Endothelial cell of umbilical vein (primary cell): ENCODE data around the gene STAC3. TPM values are rescaled to one million over a fixed set of nuclear protein-coding genes. Genes with fewer than 3 reads are reported as not detected.

Experiments used
- BruUV-seq: library from RNA; stranded (reverse); fragments of 400-500 nt; replicated peaks from 2 replicates; lab custom pipeline; 2021; lab: Mats Ljungman, UMichigan
- CTCF ChIA-PET: fragments of 300-600, 350-600 bp; sonication (Branson Sonifier 250); formaldehyde crosslinking; loops from one replicate; lab custom pipeline; 2021; ENCODE audit warnings: antibody characterized with exemption, inconsistent platforms; lab: Charles Lee
- POLR2A ChIA-PET: fragments of 300-600, 350-600 bp; sonication (Branson Sonifier 250); formaldehyde crosslinking; loops from one replicate; lab custom pipeline; 2021; ENCODE audit warnings: antibody characterized with exemption, inconsistent platforms; lab: Charles Lee
- DNase-seq: peaks from one replicate; pipeline ENCODE4 v3.0.0-alpha.2; 2011; ENCODE audit warnings: low read depth, low spot score
- FAIRE-seq: peaks from 2 replicates; lab custom pipeline; 2011; peaks lifted over from hg19 to GRCh38; lab: Jason Lieb, UNC
- H2AFZ ChIP-seq: 2 replicates; pipeline ENCODE4 v1.6.0; 2012; ENCODE audit warnings: low read depth, low read length, control low read depth, inconsistent platforms
- H3K27ac ChIP-seq: 2 replicates; pipeline ENCODE4 v1.5.1; 2011; ENCODE audit warnings: low read depth, mild to moderate bottlenecking, control low read depth, low read length, moderate library complexity; ENCODE audit not compliant: insufficient read depth
- H3K27me3 ChIP-seq, 2 experiments: 2 replicates each; pipeline versions ENCODE4 v1.6.0 to v1.6.1; 2011; ENCODE audit warnings: low read length in 2 of 2, mixed read lengths in 1 of 2; ENCODE audit not compliant: control insufficient read depth in 2 of 2, insufficient read depth in 2 of 2
- H3K36me3 ChIP-seq, 2 experiments: 2 replicates in 1 of 2; 3 replicates in 1 of 2; pipeline ENCODE4 v1.5.1; 2011; ENCODE audit warnings: low read length in 2 of 2, mild to moderate bottlenecking in 1 of 2, moderate library complexity in 1 of 2; ENCODE audit not compliant: control insufficient read depth in 2 of 2, insufficient read depth in 2 of 2; ENCODE audit errors: extremely low read depth in 1 of 2
- H3K4me1 ChIP-seq: 3 replicates; pipeline ENCODE4 v1.5.1; 2011; ENCODE audit warnings: mild to moderate bottlenecking, low read length; ENCODE audit not compliant: control insufficient read depth, insufficient read depth; ENCODE audit errors: extremely low read depth
- H3K4me2 ChIP-seq: 2 replicates; pipeline ENCODE4 v1.6.1; 2011; ENCODE audit warnings: low read length, control low read depth, mixed read lengths; ENCODE audit not compliant: insufficient read depth
- H3K4me3 ChIP-seq, 3 experiments: fragments of 200-600 bp in 1 of 3; sonication (generic), shearing (Covaris generic) in 1 of 3; replicated peaks in 1 of 3; 2 replicates each; pipeline ENCODE4 v1.5.1; 2011 to 2016; ENCODE audit warnings: control low read depth in 3 of 3, low read length in 3 of 3, mild to moderate bottlenecking in 2 of 3, inconsistent platforms in 1 of 3, low read depth in 1 of 3, moderate library complexity in 1 of 3; ENCODE audit not compliant: insufficient read depth in 1 of 3
- H3K79me2 ChIP-seq: 2 replicates; pipeline ENCODE4 v1.6.0; 2012; ENCODE audit warnings: low read length, inconsistent platforms; ENCODE audit not compliant: control insufficient read depth, insufficient read depth
- H3K9ac ChIP-seq: replicated peaks from 2 replicates; pipeline ENCODE3; 2011; ENCODE audit warnings: low read length, control low read depth; ENCODE audit not compliant: insufficient read depth; ENCODE audit errors: extremely low read depth
- H3K9me1 ChIP-seq: replicated peaks from 3 replicates; pipeline ENCODE4 v1.6.0; 2011; ENCODE audit warnings: mild to moderate bottlenecking, low read length; ENCODE audit not compliant: control insufficient read depth, insufficient read depth; ENCODE audit errors: extremely low read depth
- H3K9me3 ChIP-seq: replicated peaks from 2 replicates; pipeline ENCODE4 v1.5.1; 2012; ENCODE audit warnings: low read length, inconsistent platforms; ENCODE audit not compliant: control insufficient read depth, insufficient read depth
- H4K20me1 ChIP-seq: replicated peaks from 2 replicates; pipeline ENCODE3; 2011; ENCODE audit warnings: mild to moderate bottlenecking, low read length; ENCODE audit not compliant: control insufficient read depth, insufficient read depth; ENCODE audit errors: extremely low read depth
- CTCF ChIP-seq, 2 donors: IDR thresholded peaks; 1 replicate in 1 of 2; 2 replicates in 1 of 2; pipeline ENCODE4 v1.5.1; 2011; ENCODE audit warnings: low read length in 2 of 2, mild to moderate bottlenecking in 2 of 2, moderate library complexity in 2 of 2, control low read depth in 1 of 2, inconsistent platforms in 1 of 2, low read depth in 1 of 2; ENCODE audit not compliant: insufficient read depth in 1 of 2; ENCODE audit errors: extremely low read depth in 1 of 2
- EZH2 ChIP-seq: IDR thresholded peaks from 2 replicates; pipeline ENCODE4 v1.6.1; 2012; ENCODE audit warnings: borderline replicate concordance, low read depth, mild to moderate bottlenecking, moderate library complexity, low read length, inconsistent platforms; ENCODE audit not compliant: severe bottlenecking
- FOS ChIP-seq: IDR thresholded peaks from 2 replicates; pipeline ENCODE4 v1.6.1; 2011; ENCODE audit warnings: mild to moderate bottlenecking, low read length, moderate library complexity, borderline replicate concordance; ENCODE audit not compliant: insufficient read depth
- GATA2 ChIP-seq: IDR thresholded peaks from 2 replicates; pipeline ENCODE4 v1.7.0; 2011; ENCODE audit warnings: low read depth, mild to moderate bottlenecking, moderate library complexity, mixed read lengths, low read length; ENCODE audit not compliant: insufficient read length, insufficient read depth
- JUN ChIP-seq: IDR thresholded peaks from 2 replicates; pipeline ENCODE4 v1.6.1; 2011; ENCODE audit warnings: borderline replicate concordance, low read depth; ENCODE audit not compliant: insufficient read length, insufficient read depth
- MYC ChIP-seq: IDR thresholded peaks from one replicate; pipeline ENCODE4 v1.6.1; 2011; ENCODE audit warnings: mild to moderate bottlenecking, low read depth, low read length
- dilution Hi-C: fragments of 300-500 bp; cut with MboI; formaldehyde crosslinking; loops from one replicate; pipeline ENCODE4 v1.15.0; 2019; ENCODE audit warnings: low sequenced_read_pairs; ENCODE audit not compliant: extremely low pct_ligation_motif_present
- intact Hi-C: fragments of 100-400 bp; cut with micrococcal nuclease; formaldehyde crosslinking; loops from one replicate; pipeline ENCODE4 v1.10.0; 2022
- polyA plus RNA-seq, 4 experiments: library from polyadenylated mRNA; depleted of rRNA in 3 of 4; stranded (reverse) in 3 of 4; unstranded in 1 of 4; fragments of >200 nt; gene quantifications; 2 replicates each; pipeline versions ENCODE4 v1.2.1 to v1.2.3, GENCODE V29; 2011 to 2012; ENCODE audit warnings: missing spikeins in 1 of 4
- total RNA-seq: library from RNA; stranded (reverse); gene quantifications from 2 replicates; pipeline ENCODE4 v1.2.3, GENCODE V29; 2021

The STAC3 gene
- total and polyA plus RNA-seq, 2 donors (not counting 3 experiments of a cell fraction or from before 2014, with no cell fraction given): 0.36 to 0.55 TPM

- POLR2A ChIA-PET: no interaction called here
Measured at GRCh38 chr12:57236201-57236924, 14.6 kb downstream of the STAC3 start.

More at GRCh38 chr12:57236201-57236924, 14.6 kb downstream of the STAC3 start:
- CTCF ChIA-PET: interaction anchor here (0.8 to 10.7 kb wide), 3 partner anchors 10 to 22 kb away, joined by 3 to 214 read pairs (median 47); no protein-coding TSS in a partner anchor
- Histone ChIP-seq H3K9me1 (no peaks in the 10 kb centered on the region), H3K36me3 (peaks cover 3 to 27% of the 10 kb centered on the region in 2 experiments), H3K4me1 (peaks cover 24% of the 10 kb centered on the region), H3K4me2 (no peak overlapping the region), H3K79me2 (peaks cover 6% of the 10 kb centered on the region), H3K9me3 (no peaks in the 10 kb centered on the region), H2AFZ (no peak overlapping the region), H3K4me3 (no peak overlapping the region), H3K9ac (no peak overlapping the region), H3K27me3 (peaks cover 38 to 44% of the 10 kb centered on the region in 2 experiments), H4K20me1 (no peaks in the 10 kb centered on the region), H3K27ac (no peak overlapping the region)
- FAIRE-seq (no peak), DNase-seq (no peak)
- no peak for TF ChIP-seq JUN
- TF ChIP-seq EZH2: peak; percentile 46
- TF ChIP-seq CTCF (IDR thresholded peaks at IDR 0.05; ENCODE audit: extremely low read depth in 1 of 2, insufficient read depth in 1 of 2, low read depth in 1 of 2, low read length in 2 of 2): no peak
- TF ChIP-seq FOS: no peak
- no peak for TF ChIP-seq MYC
- TF ChIP-seq GATA2: no peak
- dilution Hi-C loops (no loop called here), intact Hi-C loops (no loop called here)
- BruUV-seq: no TSS peak
